Measurements from ENCODE around the gene ASPG.

Gene ASPG

DNA sequence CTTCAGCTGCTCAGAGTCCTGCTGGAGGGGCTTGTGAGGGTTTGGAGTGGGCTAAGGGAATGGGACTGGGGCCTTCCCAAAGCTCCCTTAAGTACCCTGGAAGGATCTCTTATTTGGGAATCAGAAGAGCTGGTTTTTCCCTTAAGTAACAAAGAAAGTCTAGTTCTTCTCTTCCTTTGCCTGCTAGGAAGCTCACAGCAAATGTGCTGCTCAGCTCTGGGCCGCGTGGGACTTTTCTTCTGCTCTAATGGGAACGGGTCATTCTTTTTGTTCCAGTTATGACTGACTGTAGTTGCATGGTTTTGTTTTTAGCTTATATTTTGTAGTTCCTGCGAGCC, 58.9 kb downstream of the ASPG start:
- no peak overlapping the region for H3K27ac ChIP-seq (ENCODE audit: extremely low read depth, low read depth, low read length)
- TF ChIP-seq FEZF1 (tag by site-specific recombination; IDR thresholded peaks at IDR 0.05) (no peak), ZSCAN30 (tag by site-specific recombination; IDR thresholded peaks at IDR 0.05) (no peak), ZNF302 (tag by site-specific recombination; IDR thresholded peaks at IDR 0.05; ENCODE audit: low read depth) (no peak), ZFHX2 (tag by site-specific recombination; conservative IDR thresholded peaks at IDR 0.05) (no peak), SCRT1 (tag by site-specific recombination; IDR thresholded peaks at IDR 0.05; ENCODE audit: borderline replicate concordance) (no peak), ZNF24 (tag by site-specific recombination; IDR thresholded peaks at IDR 0.05) (no peak)
- TF ChIP-seq, protein P1, sequence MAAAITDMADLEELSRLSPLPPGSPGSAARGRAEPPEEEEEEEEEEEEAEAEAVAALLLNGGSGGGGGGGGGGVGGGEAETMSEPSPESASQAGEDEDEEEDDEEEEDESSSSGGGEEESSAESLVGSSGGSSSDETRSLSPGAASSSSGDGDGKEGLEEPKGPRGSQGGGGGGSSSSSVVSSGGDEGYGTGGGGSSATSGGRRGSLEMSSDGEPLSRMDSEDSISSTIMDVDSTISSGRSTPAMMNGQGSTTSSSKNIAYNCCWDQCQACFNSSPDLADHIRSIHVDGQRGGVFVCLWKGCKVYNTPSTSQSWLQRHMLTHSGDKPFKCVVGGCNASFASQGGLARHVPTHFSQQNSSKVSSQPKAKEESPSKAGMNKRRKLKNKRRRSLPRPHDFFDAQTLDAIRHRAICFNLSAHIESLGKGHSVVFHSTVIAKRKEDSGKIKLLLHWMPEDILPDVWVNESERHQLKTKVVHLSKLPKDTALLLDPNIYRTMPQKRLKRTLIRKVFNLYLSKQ (tag by site-specific recombination; IDR thresholded peaks at IDR 0.05; ENCODE audit: borderline replicate concordance), result no peak

DNA sequence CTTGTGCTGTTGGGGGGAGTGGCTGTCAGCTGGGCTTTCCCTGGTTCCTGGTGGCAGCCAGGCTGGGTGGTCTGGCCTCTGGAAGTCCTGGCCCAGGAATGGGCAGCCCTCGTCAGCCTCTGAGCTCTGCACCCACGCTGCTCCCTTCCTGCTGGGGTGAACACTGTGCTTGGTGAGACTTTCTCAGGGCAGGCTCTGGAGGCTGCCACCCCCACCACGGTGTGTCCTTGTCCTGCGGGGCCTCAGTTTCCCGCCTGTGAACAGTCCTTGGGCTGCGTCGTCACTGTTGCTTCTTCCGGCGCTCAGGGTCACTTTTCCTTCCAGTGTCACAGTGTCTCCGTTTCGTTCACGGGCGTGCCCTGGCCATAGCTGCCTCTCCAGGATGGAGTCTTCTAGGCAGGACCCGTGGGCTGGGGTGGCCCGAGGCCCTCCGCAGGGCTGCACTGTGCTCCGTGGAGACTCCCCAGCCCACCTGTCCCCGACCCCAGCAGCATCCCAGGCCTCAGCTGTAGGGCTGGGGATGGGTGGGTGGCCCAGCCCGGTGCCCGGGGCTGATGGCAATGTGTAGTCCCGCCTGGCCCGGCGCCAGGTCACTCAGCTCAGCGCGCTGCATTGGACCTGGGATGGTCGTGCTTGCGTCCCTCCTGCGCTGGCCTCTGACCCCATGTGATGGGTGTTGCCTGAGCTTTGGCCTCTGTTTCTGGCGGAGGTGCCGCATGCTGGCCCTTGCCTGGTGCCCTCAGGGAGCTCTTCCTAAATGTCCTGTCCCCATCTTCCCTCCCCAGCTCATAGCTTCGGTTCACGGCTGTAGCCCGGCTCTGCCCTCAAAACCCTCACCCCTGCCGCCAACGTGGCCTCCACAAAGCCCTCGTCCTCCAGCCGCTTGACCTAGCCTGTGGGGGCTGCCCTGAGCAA, 59.7 kb downstream of the ASPG start:
- no peak overlapping the region for H3K27ac ChIP-seq (ENCODE audit: extremely low read depth, low read depth, low read length)
- H3K4me1 ChIP-seq (ENCODE audit: control insufficient read depth, insufficient read depth, low read length), result peaks cover 6% of the 10 kb centered on the region; the same call in 1 of the 2 replicates
- no peak for TF ChIP-seq ZNF776 (tag by site-specific recombination; IDR thresholded peaks at IDR 0.05; ENCODE audit: borderline replicate concordance)
- no peak for TF ChIP-seq EGR2 (tag by site-specific recombination; IDR thresholded peaks at IDR 0.05; ENCODE audit: low read depth)
- no peak for TF ChIP-seq ZNF350 (tag by site-specific recombination; IDR thresholded peaks at IDR 0.05)
- POLR2A ChIA-PET, result no interaction called here
- H3K36me3 ChIP-seq (ENCODE audit: control insufficient read depth in 2 of 2, insufficient read depth in 1 of 2, low read length in 2 of 2), result peaks cover 0 to 16% of the 10 kb centered on the region in 2 experiments; a peak in 1 of 3 replicates
- H3K4me3 ChIP-seq (ENCODE audit: low read depth, low read length), result no peak overlapping the region
- H3K9me3 ChIP-seq (ENCODE audit: control insufficient read depth, insufficient read depth, low read depth, low read length), result no peaks in the 10 kb centered on the region
- CTCF ChIA-PET, result interaction anchor here (0.6 to 1.3 kb wide), 4 partner anchors 13 to 419 kb away, joined by 3 to 5 read pairs (median 4); no protein-coding TSS in a partner anchor

More for the DNA sequence above, 58.9 kb downstream of the ASPG start:
- CTCF ChIA-PET, result interaction anchor here (1.3 kb wide), 1 partner anchor 67 kb away, joined by 5 read pairs; no protein-coding TSS in a partner anchor
- Histone ChIP-seq H3K4me3 (ENCODE audit: low read depth, low read length) (no peak overlapping the region), H3K36me3 (ENCODE audit: control insufficient read depth in 2 of 2, insufficient read depth in 1 of 2, low read length in 2 of 2) (peaks cover 0 to 16% of the 10 kb centered on the region in 2 experiments; a peak in 1 of 3 replicates), H3K9me3 (ENCODE audit: control insufficient read depth, insufficient read depth, low read depth, low read length) (no peaks in the 10 kb centered on the region), H3K4me1 (ENCODE audit: control insufficient read depth, insufficient read depth, low read length) (peaks cover 6% of the 10 kb centered on the region; the same call in 1 of the 2 replicates)
- POLR2A ChIA-PET, result interaction anchor here (0.7 kb wide), 1 partner anchor 64 kb away, joined by 3 read pairs; no protein-coding TSS in a partner anchor

DNA sequence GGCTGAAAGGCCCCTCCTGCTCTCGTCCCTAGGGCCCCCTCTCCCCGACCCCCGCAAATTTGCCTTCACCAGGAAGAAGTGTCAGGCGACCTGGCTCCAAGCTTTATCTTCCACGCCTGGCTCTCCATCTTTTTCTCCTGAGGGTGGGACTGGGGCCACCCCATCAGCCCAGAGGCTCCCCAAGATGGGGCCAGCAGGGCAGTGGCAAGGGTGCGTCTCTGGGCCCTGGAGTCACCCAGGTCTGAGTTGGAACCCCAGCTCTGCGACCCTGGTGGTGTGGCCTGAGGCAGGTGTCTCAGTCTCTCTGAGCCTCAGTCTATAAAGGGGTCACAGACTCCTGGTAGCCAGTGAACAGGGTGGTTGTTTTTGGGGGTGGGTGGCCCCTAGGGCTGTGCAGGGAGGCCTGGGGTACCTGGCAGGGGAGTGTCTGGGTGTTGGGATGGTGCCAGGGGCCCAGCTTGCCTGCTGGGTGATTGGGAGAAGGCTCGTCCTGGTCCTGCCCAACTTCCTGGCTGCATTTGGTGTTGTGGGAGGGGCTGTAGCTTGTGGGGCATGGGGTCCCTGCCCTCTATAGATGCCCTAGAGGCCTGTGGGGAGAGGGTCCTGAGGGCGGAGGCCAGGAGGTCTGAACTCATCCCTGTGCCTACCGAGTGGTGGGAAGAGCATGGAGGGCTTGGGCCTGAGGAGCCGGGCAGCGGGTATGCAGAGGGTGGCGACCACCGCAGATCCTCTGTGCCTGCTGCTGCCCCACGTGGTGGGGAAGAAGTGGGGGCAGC, 60.5 kb downstream of the ASPG start:
- ChIA-PET POLR2A (no interaction called here), CTCF (interaction anchor here (0.6 to 1.1 kb wide), 3 partner anchors 12 to 418 kb away, joined by 3 to 4 read pairs (median 3); no protein-coding TSS in a partner anchor)
- Histone ChIP-seq H3K4me3 (ENCODE audit: low read depth, low read length) (no peak overlapping the region), H3K36me3 (ENCODE audit: control insufficient read depth in 2 of 2, insufficient read depth in 1 of 2, low read length in 2 of 2) (peaks cover 0 to 16% of the 10 kb centered on the region in 2 experiments; a peak in 1 of 3 replicates), H3K4me1 (ENCODE audit: control insufficient read depth, insufficient read depth, low read length) (peaks cover 11% of the 10 kb centered on the region), H3K27ac (ENCODE audit: extremely low read depth, low read depth, low read length) (no peak overlapping the region), H3K9me3 (ENCODE audit: control insufficient read depth, insufficient read depth, low read depth, low read length) (no peaks in the 10 kb centered on the region)
- TF ChIP-seq ZNF214 (tag by site-specific recombination; IDR thresholded peaks at IDR 0.05; ENCODE audit: borderline replicate concordance), result no peak
- no peak for TF ChIP-seq ZNF777 (tag by site-specific recombination; IDR thresholded peaks at IDR 0.05; ENCODE audit: borderline replicate concordance)
- TF ChIP-seq ZNF677 (tag by site-specific recombination; IDR thresholded peaks at IDR 0.05), result no peak
- no peak for TF ChIP-seq ZNF274 (IDR thresholded peaks at IDR 0.05; ENCODE audit: low read length)
- TF ChIP-seq ZNF274 (tag by site-specific recombination; IDR thresholded peaks at IDR 0.05; ENCODE audit: borderline replicate concordance), result no peak
- TF ChIP-seq ZIC2 (tag by site-specific recombination; IDR thresholded peaks at IDR 0.05), result no peak
- TF ChIP-seq ZNF18 (tag by site-specific recombination; IDR thresholded peaks at IDR 0.05), result no peak
- no peak for TF ChIP-seq KLF9 (tag by site-specific recombination; IDR thresholded peaks at IDR 0.05; ENCODE audit: low read depth)

Data from HEK293 (cell line).